ENCODE results near the gene SLC25A14.

The SLC25A14 gene

DNA sequence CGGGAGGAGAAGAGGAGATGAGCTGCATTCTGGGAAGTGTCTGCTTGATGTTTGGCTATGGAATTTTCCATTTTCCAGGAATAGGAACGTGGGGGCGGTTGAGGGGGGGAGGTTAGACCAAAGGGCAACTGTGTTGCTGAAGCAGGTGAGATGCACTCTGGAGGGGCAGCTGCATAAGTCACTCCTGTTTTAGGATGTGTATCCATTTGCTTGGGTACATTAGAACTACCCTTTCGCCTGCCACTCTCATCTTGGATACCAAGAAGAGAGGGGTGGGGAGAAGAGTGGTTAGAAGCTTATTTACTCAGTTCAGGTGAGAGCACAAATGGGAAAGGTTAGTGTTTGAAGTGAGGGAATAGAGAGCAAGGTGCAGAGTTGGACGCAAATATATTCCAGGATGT lies 46.7 kb downstream of the SLC25A14 start:
- Histone ChIP-seq H3K36me3 (replicated peaks) (no peaks in the 10 kb centered on the region), H3K4me3 (ENCODE audit: low read depth, low read length) (no peak overlapping the region), H3K27ac (no peak overlapping the region), H3K27me3 (replicated peaks) (no peaks in the 10 kb centered on the region)
- in situ Hi-C loops (cut with HindIII; ENCODE audit: low pct_ligation_motif_present, low sequenced_read_pairs) = no loop called here
- DNase-seq = no peak
- TF ChIP-seq, protein P1, sequence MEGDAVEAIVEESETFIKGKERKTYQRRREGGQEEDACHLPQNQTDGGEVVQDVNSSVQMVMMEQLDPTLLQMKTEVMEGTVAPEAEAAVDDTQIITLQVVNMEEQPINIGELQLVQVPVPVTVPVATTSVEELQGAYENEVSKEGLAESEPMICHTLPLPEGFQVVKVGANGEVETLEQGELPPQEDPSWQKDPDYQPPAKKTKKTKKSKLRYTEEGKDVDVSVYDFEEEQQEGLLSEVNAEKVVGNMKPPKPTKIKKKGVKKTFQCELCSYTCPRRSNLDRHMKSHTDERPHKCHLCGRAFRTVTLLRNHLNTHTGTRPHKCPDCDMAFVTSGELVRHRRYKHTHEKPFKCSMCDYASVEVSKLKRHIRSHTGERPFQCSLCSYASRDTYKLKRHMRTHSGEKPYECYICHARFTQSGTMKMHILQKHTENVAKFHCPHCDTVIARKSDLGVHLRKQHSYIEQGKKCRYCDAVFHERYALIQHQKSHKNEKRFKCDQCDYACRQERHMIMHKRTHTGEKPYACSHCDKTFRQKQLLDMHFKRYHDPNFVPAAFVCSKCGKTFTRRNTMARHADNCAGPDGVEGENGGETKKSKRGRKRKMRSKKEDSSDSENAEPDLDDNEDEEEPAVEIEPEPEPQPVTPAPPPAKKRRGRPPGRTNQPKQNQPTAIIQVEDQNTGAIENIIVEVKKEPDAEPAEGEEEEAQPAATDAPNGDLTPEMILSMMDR (IDR thresholded peaks at IDR 0.05; ENCODE audit: low read depth, low read length, missing control alignments) = no peak

DNA sequence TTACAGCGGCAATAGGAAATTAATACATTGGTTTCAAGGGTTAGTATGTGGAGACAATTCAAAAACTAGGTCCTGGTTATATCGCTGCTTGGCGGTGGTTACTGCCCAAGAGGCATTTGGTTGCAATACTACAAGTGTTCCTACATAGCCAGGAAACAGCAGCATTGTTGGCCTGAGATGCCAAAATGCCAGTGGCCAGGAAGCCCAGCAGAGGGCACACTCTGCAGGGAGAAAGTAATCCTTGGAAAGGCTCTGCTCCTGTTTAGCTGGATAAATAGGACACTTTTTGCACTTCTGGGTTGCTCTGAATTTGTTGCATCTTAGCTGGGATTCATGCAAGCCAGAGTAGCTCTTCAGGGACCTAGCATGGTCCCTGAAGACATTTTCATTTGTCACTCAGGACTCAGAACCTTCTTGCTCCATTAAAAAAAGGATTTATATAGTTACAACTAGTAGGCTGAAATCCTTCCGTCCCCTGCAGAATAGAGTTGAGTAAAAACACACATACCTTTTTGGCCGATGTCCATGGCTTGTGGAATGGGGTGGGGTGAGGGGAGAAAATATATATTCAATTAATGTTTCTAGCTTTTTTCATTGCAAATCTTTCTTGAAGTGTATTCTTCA lies 53.8 kb downstream of the SLC25A14 start:
- TF ChIP-seq, protein P1 (IDR thresholded peaks at IDR 0.05; ENCODE audit: low read depth, low read length, missing control alignments) = peak; percentile 86
- Histone ChIP-seq H3K27ac (no peak overlapping the region), H3K4me3 (ENCODE audit: low read depth, low read length) (no peak overlapping the region), H3K27me3 (replicated peaks) (no peaks in the 10 kb centered on the region), H3K36me3 (replicated peaks) (no peaks in the 10 kb centered on the region)
- in situ Hi-C loops (cut with HindIII; ENCODE audit: low pct_ligation_motif_present, low sequenced_read_pairs) = no loop called here
- DNase-seq = peak; percentile 22

DNA sequence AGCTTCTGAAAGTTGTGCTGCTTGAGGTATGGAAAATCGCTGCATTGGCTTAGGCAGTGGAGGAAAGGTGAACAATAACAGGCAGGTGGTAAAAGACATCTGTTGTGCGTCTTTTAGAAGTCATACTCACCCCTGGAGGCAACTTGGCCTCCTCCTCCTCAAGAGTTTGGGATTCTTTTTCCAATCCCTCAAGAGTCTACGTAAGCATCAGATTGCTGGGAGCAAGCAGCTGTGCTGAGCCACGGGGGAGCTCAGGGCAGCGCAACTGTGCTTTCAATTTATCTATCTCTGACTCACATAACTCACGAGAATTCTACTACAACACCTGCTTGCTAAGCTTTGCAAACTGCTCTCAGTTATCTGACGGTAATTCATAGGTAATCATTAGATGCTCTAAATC lies 55.6 kb downstream of the SLC25A14 start:
- Histone ChIP-seq H3K27me3 (replicated peaks) (no peaks in the 10 kb centered on the region), H3K36me3 (replicated peaks) (no peaks in the 10 kb centered on the region), H3K4me3 (ENCODE audit: low read depth, low read length) (no peak overlapping the region), H3K27ac (no peak overlapping the region)
- DNase-seq = no peak
- in situ Hi-C loops (cut with HindIII; ENCODE audit: low pct_ligation_motif_present, low sequenced_read_pairs) = no loop called here
- TF ChIP-seq, protein P1 (IDR thresholded peaks at IDR 0.05; ENCODE audit: low read depth, low read length, missing control alignments) = no peak

DNA sequence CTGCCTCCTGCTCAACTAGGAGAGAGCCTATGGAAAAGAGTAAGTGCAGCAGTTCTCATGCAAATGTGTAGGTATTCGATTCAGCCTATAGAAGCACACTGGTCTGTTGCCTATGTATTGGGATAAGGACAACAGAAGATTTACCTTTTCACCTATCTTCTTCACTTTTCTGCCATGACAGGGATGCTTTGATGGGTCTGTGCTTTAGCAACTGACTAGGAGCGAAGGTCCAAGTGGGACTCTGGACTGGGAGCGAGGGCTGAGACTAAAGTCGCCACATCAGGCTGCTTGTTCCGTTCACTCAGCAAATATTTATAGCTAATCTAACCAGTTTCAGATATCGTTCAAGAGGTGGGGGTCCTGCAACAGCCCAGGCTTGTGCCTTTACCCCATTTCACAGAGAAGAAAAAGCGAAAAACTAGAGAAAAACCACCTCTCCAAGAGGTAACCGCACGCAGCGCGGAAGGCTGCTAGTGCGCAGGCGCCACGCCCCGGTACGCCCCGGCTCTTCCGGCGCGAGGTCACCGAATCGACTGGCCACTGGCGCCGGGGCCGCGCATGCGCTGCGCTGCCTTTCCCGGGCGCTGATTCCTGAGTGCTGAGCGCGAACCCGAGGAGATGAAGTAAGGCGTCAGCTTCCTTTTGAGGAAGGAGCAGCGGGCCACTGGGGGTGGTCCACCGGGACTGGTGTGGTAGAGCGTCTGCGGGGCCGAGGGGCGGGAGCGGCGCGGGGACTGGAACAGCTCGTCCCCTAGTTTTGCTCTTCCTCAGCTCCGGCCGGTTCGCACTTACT lies 61.9 kb downstream of the SLC25A14 start, which contains the start of gene RBMX2:
RBMX2 (plus strand) TSS at position 573 of the 793 bp plus-strand sequence; CDS start at position 619, 46 bp downstream.
- in situ Hi-C loops (cut with HindIII; ENCODE audit: low pct_ligation_motif_present, low sequenced_read_pairs) = no loop called here
- no peaks in the 10 kb centered on the region for H3K27me3 ChIP-seq (replicated peaks)
- no peaks in the 10 kb centered on the region for H3K36me3 ChIP-seq (replicated peaks)
- H3K27ac ChIP-seq = peak within 1 kb of the TSS; percentile 58
- H3K4me3 ChIP-seq (ENCODE audit: low read depth, low read length) = peak within 1 kb of the TSS; percentile 79
- TF ChIP-seq, protein P1 (IDR thresholded peaks at IDR 0.05; ENCODE audit: low read depth, low read length, missing control alignments) = no peak
- DNase-seq = peak; percentile 26

DNA sequence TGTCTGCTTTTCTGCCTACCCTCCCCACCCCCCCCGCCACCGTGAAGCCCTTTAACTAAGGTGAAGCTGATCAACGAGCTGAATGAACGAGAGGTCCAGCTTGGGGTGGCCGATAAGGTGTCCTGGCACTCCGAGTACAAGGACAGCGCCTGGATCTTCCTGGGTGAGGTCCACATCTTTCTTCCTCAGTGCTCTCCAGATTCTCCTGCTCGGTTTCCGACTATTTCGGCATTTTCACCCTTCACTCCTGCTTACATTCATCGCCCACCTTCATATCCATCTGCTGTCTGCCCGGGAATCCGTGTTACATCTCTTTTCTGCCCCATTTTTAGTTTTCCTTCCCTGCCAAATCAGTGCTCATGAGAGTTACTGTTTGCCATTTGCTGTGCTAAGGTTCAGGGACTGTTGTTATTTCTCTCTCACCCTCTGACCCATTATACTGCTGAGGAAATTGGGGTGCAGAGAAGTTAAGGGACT lies 62.5 kb downstream of the SLC25A14 start:
- Histone ChIP-seq H3K27ac (no peak overlapping the region), H3K27me3 (replicated peaks) (no peaks in the 10 kb centered on the region), H3K36me3 (replicated peaks) (no peaks in the 10 kb centered on the region), H3K4me3 (ENCODE audit: low read depth, low read length) (peak overlapping the region; percentile 79)
- TF ChIP-seq, protein P1 (IDR thresholded peaks at IDR 0.05; ENCODE audit: low read depth, low read length, missing control alignments) = no peak
- no peak for DNase-seq
- in situ Hi-C loops (cut with HindIII; ENCODE audit: low pct_ligation_motif_present, low sequenced_read_pairs) = no loop called here
